ENCODE results near the gene CDK5. TPM values are rescaled to one million over a fixed set of nuclear protein-coding genes. Genes with fewer than 3 reads are reported as not detected.

Gene CDK5
- polyA plus RNA-seq, 2 of the 4 experiments (the other 2 are of a cell fraction) = 29.6 to 51.0 TPM

DNA sequence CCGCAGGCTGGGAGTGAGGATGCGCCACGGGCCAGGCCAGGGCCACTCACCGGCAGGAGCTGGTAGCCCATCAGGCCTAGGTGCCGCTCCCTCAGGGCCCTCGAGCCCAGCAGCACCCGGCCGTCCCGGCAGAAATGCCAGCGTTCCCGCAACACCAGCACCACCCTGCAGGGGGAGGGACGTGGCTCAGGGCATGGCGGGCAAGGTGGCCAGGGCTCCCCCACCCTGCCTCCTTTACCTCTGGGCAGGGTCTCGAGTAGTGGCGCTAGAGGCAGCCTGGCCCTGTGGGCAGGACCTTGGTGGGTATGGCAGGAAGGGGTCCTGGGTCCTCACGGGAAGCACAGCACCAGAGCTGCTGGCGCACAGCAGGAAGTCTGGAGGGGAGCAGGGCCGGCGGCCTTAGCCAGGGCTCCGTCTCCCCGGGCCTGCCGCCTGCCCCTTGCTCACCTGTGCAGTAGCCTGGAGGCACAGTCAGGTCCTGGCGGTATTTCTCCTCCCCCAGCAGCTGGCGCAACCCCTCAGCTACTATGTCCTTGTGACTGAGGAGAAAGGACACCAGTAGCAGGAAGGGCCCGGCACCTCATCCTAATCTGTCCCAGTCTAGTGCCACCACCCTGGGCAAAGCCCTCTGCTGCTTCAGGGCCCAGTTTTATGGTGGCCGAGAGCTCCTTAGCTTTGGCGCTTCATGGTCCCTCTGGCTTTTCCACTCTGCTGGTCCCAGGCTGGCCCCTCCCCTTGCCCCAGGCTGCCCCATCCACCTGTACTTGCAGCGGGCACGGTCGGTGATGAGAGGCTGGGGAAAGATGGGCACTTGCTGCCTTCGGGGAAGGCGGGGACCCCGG lies 19.4 kb upstream of the CDK5 start:
- Histone ChIP-seq H3K9me3 (no peaks in the 10 kb centered on the region), H3K4me3 (no peak overlapping the region), H3K27ac (peak overlapping the region in 1 of 2 experiments; percentile 4; a peak in 2 of 6 replicates), H3K4me1 (peaks cover 44% of the 10 kb centered on the region), H3K4me2 (no peak overlapping the region)
- TF ChIP-seq FOXS1 (CRISPR knock-in tag; IDR thresholded peaks at IDR 0.05) (no peak), CHD2 (IDR thresholded peaks at IDR 0.05; ENCODE audit: low read length, partially characterized antibody) (no peak), POLR2A (IDR thresholded peaks at IDR 0.05; ENCODE audit: low read length) (0 out of 2 replicates have a peak, but pooled peaks have one; percentile 2), RCOR1 (IDR thresholded peaks at IDR 0.05; ENCODE audit: low read depth, low read length) (no peak), RAD21 (conservative IDR thresholded peaks at IDR 0.05 in 1 of 2, IDR thresholded peaks at IDR 0.05 in 1 of 2) (0 out of 5 replicates have a peak, but pooled peaks of 1 of the 2 experiments have one; percentile 10), TP53 (CRISPR knock-in tag; IDR thresholded peaks at IDR 0.05) (no peak), RFX5 (IDR thresholded peaks at IDR 0.05) (no peak), NR3C1 (IDR thresholded peaks at IDR 0.05) (no peak), CHD4 (IDR thresholded peaks at IDR 0.05; ENCODE audit: borderline replicate concordance) (no peak), ZNF302 (CRISPR knock-in tag; IDR thresholded peaks at IDR 0.05) (no peak), RNF2 (IDR thresholded peaks at IDR 0.05; ENCODE audit: borderline replicate concordance, low read depth) (no peak), EHF (CRISPR knock-in tag; IDR thresholded peaks at IDR 0.05) (no peak), BHLHE40 (IDR thresholded peaks at IDR 0.05; ENCODE audit: low read depth, low read length) (no peak), HOXA7 (CRISPR knock-in tag; IDR thresholded peaks at IDR 0.05) (no peak), ZSCAN20 (CRISPR knock-in tag; IDR thresholded peaks at IDR 0.05) (no peak), PHF8 (IDR thresholded peaks at IDR 0.05; ENCODE audit: borderline replicate concordance, low read depth) (no peak), GATA3 (IDR thresholded peaks at IDR 0.05; ENCODE audit: borderline replicate concordance) (0 out of 2 replicates have a peak, but pooled peaks have one; percentile 8), SREBF2 (IDR thresholded peaks at IDR 0.05) (no peak), JUN (IDR thresholded peaks at IDR 0.05) (0 out of 5 replicates have a peak, but pooled peaks of 1 of the 2 experiments have one; percentile 44)
- TF ChIP-seq, protein P1, sequence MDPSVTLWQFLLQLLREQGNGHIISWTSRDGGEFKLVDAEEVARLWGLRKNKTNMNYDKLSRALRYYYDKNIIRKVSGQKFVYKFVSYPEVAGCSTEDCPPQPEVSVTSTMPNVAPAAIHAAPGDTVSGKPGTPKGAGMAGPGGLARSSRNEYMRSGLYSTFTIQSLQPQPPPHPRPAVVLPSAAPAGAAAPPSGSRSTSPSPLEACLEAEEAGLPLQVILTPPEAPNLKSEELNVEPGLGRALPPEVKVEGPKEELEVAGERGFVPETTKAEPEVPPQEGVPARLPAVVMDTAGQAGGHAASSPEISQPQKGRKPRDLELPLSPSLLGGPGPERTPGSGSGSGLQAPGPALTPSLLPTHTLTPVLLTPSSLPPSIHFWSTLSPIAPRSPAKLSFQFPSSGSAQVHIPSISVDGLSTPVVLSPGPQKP (IDR thresholded peaks at IDR 0.05; ENCODE audit: low read depth, low read length) = no peak
- TF ChIP-seq, protein P2, sequence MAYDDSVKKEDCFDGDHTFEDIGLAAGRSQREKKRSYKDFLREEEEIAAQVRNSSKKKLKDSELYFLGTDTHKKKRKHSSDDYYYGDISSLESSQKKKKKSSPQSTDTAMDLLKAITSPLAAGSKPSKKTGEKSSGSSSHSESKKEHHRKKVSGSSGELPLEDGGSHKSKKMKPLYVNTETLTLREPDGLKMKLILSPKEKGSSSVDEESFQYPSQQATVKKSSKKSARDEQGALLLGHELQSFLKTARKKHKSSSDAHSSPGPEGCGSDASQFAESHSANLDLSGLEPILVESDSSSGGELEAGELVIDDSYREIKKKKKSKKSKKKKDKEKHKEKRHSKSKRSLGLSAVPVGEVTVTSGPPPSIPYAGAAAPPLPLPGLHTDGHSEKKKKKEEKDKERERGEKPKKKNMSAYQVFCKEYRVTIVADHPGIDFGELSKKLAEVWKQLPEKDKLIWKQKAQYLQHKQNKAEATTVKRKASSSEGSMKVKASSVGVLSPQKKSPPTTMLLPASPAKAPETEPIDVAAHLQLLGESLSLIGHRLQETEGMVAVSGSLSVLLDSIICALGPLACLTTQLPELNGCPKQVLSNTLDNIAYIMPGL (CRISPR knock-in tag; IDR thresholded peaks at IDR 0.05; ENCODE audit: borderline replicate concordance) = no peak
- TF ChIP-seq, protein P3, sequence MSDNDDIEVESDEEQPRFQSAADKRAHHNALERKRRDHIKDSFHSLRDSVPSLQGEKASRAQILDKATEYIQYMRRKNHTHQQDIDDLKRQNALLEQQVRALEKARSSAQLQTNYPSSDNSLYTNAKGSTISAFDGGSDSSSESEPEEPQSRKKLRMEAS (IDR thresholded peaks at IDR 0.05) = 0 out of 2 replicates have a peak, but pooled peaks have one; percentile 24
- TF ChIP-seq, protein P4, sequence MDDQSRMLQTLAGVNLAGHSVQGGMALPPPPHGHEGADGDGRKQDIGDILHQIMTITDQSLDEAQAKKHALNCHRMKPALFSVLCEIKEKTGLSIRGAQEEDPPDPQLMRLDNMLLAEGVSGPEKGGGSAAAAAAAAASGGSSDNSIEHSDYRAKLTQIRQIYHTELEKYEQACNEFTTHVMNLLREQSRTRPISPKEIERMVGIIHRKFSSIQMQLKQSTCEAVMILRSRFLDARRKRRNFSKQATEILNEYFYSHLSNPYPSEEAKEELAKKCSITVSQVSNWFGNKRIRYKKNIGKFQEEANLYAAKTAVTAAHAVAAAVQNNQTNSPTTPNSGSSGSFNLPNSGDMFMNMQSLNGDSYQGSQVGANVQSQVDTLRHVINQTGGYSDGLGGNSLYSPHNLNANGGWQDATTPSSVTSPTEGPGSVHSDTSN (IDR thresholded peaks at IDR 0.05) = peak; percentile 82
- TF ChIP-seq, protein P5, sequence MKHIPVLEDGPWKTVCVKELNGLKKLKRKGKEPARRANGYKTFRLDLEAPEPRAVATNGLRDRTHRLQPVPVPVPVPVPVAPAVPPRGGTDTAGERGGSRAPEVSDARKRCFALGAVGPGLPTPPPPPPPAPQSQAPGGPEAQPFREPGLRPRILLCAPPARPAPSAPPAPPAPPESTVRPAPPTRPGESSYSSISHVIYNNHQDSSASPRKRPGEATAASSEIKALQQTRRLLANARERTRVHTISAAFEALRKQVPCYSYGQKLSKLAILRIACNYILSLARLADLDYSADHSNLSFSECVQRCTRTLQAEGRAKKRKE (CRISPR knock-in tag; IDR thresholded peaks at IDR 0.05; ENCODE audit: low read depth) = no peak
- TF ChIP-seq, protein P6, sequence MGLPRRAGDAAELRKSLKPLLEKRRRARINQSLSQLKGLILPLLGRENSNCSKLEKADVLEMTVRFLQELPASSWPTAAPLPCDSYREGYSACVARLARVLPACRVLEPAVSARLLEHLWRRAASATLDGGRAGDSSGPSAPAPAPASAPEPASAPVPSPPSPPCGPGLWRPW (IDR thresholded peaks at IDR 0.05) = no peak
- TF ChIP-seq, protein P7, sequence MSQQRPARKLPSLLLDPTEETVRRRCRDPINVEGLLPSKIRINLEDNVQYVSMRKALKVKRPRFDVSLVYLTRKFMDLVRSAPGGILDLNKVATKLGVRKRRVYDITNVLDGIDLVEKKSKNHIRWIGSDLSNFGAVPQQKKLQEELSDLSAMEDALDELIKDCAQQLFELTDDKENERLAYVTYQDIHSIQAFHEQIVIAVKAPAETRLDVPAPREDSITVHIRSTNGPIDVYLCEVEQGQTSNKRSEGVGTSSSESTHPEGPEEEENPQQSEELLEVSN (IDR thresholded peaks at IDR 0.05; ENCODE audit: borderline replicate concordance, low read depth) = no peak
- DNase-seq (ENCODE audit: low read depth in 1 of 2, low spot score in 1 of 2) (peak; percentile 69 to 70), ATAC-seq (peak; percentile 33 to 51), FAIRE-seq (no peak)
- WGBS (ENCODE audit: missing lambda C conversion rate) = 84% methylated on average over 18 of the region's 33 CpGs
- ChIA-PET POLR2A (interaction anchor here (3.7 kb wide), 1 partner anchor 14 kb away, joined by 20 read pairs; no protein-coding TSS in a partner anchor), CTCF (interaction anchor here (0.8 to 27.1 kb wide), 9 partner anchors 9 to 76 kb away, joined by 3 to 412 read pairs (median 5); partner anchors contain the start of gene AGAP3)

Measured in A549 (cell line).